ENCODE data around the gene CALML3. TPM values are rescaled to one million over a fixed set of nuclear protein-coding genes. Genes with fewer than 3 reads are reported as not detected.

CALML3 gene
- total and polyA plus RNA-seq, 2 donors (not counting 3 experiments of a cell fraction or from before 2014, with no cell fraction given), result not detected

DNA sequence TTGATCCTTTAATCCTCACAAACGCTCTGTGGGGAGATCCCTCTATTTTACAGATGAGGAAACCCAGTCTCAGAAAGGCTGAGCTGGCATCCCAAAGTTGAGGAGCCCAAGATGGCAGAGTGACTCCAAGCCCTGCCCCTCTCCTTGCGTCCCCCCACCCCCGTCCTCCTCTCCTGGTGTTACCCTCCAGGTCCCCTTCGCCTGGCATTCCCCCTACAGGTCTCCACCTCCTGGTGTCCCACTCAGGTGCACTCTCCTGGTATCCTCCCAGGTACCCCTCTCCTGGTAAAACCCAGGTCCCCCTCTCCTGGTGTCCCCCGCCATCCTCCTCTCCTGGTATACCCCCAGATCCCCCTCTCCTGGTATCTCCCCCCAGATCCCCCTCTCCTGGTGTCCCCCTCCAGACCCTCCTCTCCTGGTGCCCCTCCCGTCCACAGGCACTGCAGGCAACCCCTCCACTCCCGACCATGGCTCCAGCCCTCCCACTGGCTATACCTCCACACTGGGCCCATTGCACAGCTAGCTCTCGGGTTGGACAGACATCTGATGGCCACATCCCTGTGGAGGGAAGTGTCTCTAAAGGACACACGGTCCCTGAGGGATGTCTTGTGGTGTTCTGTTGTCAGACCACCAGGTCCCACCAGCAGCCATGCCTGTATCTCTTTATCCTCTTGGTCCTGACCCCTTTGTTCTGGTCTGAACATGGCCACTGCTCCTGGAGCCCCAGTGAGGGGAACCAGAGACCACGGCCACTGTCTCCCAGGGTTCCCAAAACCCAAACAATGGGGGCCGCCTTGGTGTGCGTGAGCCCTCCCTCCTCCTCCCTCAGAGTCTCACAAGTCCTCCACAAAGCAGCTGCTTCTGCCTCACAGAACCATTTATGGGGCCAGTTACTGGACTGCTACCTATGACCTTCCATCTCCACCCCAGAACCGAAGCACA is 37.2 kb downstream of the CALML3 start:
- no peak for DNase-seq (ENCODE audit: low read depth, low spot score)
- no peak for FAIRE-seq
- no peaks in the 10 kb centered on the region for H4K20me1 ChIP-seq (replicated peaks; ENCODE audit: control insufficient read depth, extremely low read depth, insufficient read depth, low read length)
- CTCF ChIA-PET, result no interaction called here
- POLR2A ChIA-PET, result no interaction called here
- intact Hi-C loops (cut with micrococcal nuclease), result no loop called here
- H3K36me3 ChIP-seq (ENCODE audit: control insufficient read depth in 2 of 2, extremely low read depth in 1 of 2, insufficient read depth in 2 of 2, low read length in 2 of 2), result no peaks in the 10 kb centered on the region
- H3K27me3 ChIP-seq (ENCODE audit: control insufficient read depth in 2 of 2, insufficient read depth in 2 of 2, low read length in 2 of 2), result no peaks in the 10 kb centered on the region
- dilution Hi-C loops (cut with MboI; ENCODE audit: extremely low pct_ligation_motif_present, low sequenced_read_pairs), result no loop called here
- H3K9me1 ChIP-seq (replicated peaks; ENCODE audit: control insufficient read depth, extremely low read depth, insufficient read depth, low read length), result no peaks in the 10 kb centered on the region
- H2AFZ ChIP-seq (ENCODE audit: low read depth, low read length), result no peak overlapping the region
- TF ChIP-seq GATA2 (IDR thresholded peaks at IDR 0.05; ENCODE audit: insufficient read depth, insufficient read length, low read depth, low read length) (no peak), EZH2 (IDR thresholded peaks at IDR 0.05; ENCODE audit: borderline replicate concordance, low read depth, low read length, severe bottlenecking) (no peak), FOS (IDR thresholded peaks at IDR 0.05; ENCODE audit: borderline replicate concordance, insufficient read depth, low read length) (no peak), POLR2AphosphoS5 (IDR thresholded peaks at IDR 0.05; ENCODE audit: insufficient read depth, low read depth, low read length) (no peak)
- no peaks in the 10 kb centered on the region for H3K79me2 ChIP-seq (ENCODE audit: control insufficient read depth, insufficient read depth, low read length)
- H3K4me1 ChIP-seq (ENCODE audit: control insufficient read depth, extremely low read depth, insufficient read depth, low read length), result peaks cover 12% of the 10 kb centered on the region
- H3K4me2 ChIP-seq (ENCODE audit: insufficient read depth, low read length), result no peak overlapping the region
- H3K9me3 ChIP-seq (replicated peaks; ENCODE audit: control insufficient read depth, insufficient read depth, low read length), result no peaks in the 10 kb centered on the region
- H3K27ac ChIP-seq (ENCODE audit: insufficient read depth, low read depth, low read length), result no peak overlapping the region
- no peak overlapping the region for H3K9ac ChIP-seq (replicated peaks; ENCODE audit: extremely low read depth, insufficient read depth, low read length)
- no TSS peak for BruUV-seq (replicated peaks)
- no peak overlapping the region for H3K4me3 ChIP-seq (replicated peaks in 1 of 3; ENCODE audit: insufficient read depth in 1 of 3, low read depth in 1 of 3, low read length in 3 of 3)

DNA sequence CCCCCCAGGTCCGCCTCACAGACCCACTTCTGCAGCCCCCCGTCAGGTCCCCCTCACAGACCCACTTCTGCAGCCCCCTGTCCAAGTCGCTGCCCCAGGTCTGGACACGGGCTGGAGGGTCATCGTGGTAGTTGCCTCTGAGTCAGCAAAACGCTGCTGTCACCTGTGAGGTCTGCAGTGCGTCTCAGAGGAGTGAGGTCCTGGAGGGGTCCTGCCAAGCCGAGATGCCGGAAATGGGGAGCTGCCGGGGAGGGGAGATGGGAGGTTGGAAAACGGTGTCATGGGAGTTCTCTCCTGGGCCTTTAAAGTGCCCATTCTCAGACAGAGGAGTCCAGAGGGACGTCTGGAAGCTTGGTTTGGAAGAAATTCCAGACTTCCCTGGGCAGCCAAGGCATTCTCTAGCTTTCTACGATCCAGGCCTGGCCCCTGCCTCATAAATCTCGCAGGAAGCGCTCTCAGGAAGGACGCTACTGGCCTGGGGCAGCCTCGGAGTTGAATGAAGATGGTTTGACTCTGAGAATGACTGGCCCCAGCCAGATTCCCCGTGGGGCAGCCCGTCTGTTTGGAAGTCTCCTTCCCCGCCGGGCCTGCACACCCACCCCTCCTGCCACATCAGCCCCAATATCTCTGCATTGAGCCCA is 38.7 kb downstream of the CALML3 start:
- Histone ChIP-seq H3K4me1 (ENCODE audit: control insufficient read depth, extremely low read depth, insufficient read depth, low read length) (peaks cover 12% of the 10 kb centered on the region), H3K9ac (replicated peaks; ENCODE audit: extremely low read depth, insufficient read depth, low read length) (no peak overlapping the region), H3K4me3 (replicated peaks in 1 of 3; ENCODE audit: insufficient read depth in 1 of 3, low read depth in 1 of 3, low read length in 3 of 3) (no peak overlapping the region), H2AFZ (ENCODE audit: low read depth, low read length) (no peak overlapping the region), H3K79me2 (ENCODE audit: control insufficient read depth, insufficient read depth, low read length) (no peaks in the 10 kb centered on the region), H3K36me3 (ENCODE audit: control insufficient read depth in 2 of 2, extremely low read depth in 1 of 2, insufficient read depth in 2 of 2, low read length in 2 of 2) (no peaks in the 10 kb centered on the region), H3K4me2 (ENCODE audit: insufficient read depth, low read length) (no peak overlapping the region), H3K27ac (ENCODE audit: insufficient read depth, low read depth, low read length) (no peak overlapping the region), H3K27me3 (ENCODE audit: control insufficient read depth in 2 of 2, insufficient read depth in 2 of 2, low read length in 2 of 2) (no peaks in the 10 kb centered on the region), H4K20me1 (replicated peaks; ENCODE audit: control insufficient read depth, extremely low read depth, insufficient read depth, low read length) (no peaks in the 10 kb centered on the region), H3K9me3 (replicated peaks; ENCODE audit: control insufficient read depth, insufficient read depth, low read length) (no peaks in the 10 kb centered on the region), H3K9me1 (replicated peaks; ENCODE audit: control insufficient read depth, extremely low read depth, insufficient read depth, low read length) (no peaks in the 10 kb centered on the region)
- no peak for FAIRE-seq
- intact Hi-C loops (cut with micrococcal nuclease), result no loop called here
- CTCF ChIA-PET, result interaction anchor here (1.2 kb wide), 1 partner anchor 26 kb away, joined by 3 read pairs; no protein-coding TSS in a partner anchor
- TF ChIP-seq, protein P1, sequence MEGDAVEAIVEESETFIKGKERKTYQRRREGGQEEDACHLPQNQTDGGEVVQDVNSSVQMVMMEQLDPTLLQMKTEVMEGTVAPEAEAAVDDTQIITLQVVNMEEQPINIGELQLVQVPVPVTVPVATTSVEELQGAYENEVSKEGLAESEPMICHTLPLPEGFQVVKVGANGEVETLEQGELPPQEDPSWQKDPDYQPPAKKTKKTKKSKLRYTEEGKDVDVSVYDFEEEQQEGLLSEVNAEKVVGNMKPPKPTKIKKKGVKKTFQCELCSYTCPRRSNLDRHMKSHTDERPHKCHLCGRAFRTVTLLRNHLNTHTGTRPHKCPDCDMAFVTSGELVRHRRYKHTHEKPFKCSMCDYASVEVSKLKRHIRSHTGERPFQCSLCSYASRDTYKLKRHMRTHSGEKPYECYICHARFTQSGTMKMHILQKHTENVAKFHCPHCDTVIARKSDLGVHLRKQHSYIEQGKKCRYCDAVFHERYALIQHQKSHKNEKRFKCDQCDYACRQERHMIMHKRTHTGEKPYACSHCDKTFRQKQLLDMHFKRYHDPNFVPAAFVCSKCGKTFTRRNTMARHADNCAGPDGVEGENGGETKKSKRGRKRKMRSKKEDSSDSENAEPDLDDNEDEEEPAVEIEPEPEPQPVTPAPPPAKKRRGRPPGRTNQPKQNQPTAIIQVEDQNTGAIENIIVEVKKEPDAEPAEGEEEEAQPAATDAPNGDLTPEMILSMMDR (IDR thresholded peaks at IDR 0.05; ENCODE audit: extremely low read depth in 1 of 2, insufficient read depth in 1 of 2, low read depth in 1 of 2, low read length in 2 of 2), result no peak
- no peak for TF ChIP-seq MYC (IDR thresholded peaks at IDR 0.05; ENCODE audit: low read depth, low read length)
- TF ChIP-seq JUN (IDR thresholded peaks at IDR 0.05; ENCODE audit: borderline replicate concordance, insufficient read depth, insufficient read length, low read depth), result no peak
- no peak for TF ChIP-seq EZH2 (IDR thresholded peaks at IDR 0.05; ENCODE audit: borderline replicate concordance, low read depth, low read length, severe bottlenecking)
- TF ChIP-seq POLR2A (IDR thresholded peaks at IDR 0.05; ENCODE audit: low read depth, low read length), result no peak
- TF ChIP-seq POLR2AphosphoS5 (IDR thresholded peaks at IDR 0.05; ENCODE audit: insufficient read depth, low read depth, low read length), result no peak
- no peak for DNase-seq (ENCODE audit: low read depth, low spot score)
- BruUV-seq (replicated peaks), result no TSS peak
- dilution Hi-C loops (cut with MboI; ENCODE audit: extremely low pct_ligation_motif_present, low sequenced_read_pairs), result no loop called here
- POLR2A ChIA-PET, result no interaction called here
